Transverse colon (tissue), 4 donors: ENCODE results near the gene SREBF1. TPM values are rescaled to one million over a fixed set of nuclear protein-coding genes. Genes with fewer than 3 reads are reported as not detected.

ENCODE experiments used
- DNase-seq: peaks from one replicate; pipeline ENCODE4 v3.0.0-alpha.2; 2019
- H3K27ac ChIP-seq, 4 donors: fragments of 200-600 bp; sonication (generic); 2 replicates each; pipeline ENCODE4 v1.5.1; 2016 to 2018; ENCODE audit warnings: inconsistent platforms in 4 of 4
- H3K27me3 ChIP-seq: fragments of 200-600 bp; sonication (generic); 2 replicates; pipeline ENCODE4 v1.5.1; 2017; ENCODE audit warnings: inconsistent platforms
- H3K36me3 ChIP-seq, 4 donors: fragments of 200-600 bp; sonication (generic); 2 replicates each; pipeline ENCODE4 v1.5.1; 2017 to 2019; ENCODE audit warnings: inconsistent platforms in 4 of 4
- H3K4me1 ChIP-seq, 4 donors: fragments of 200-600 bp; sonication (generic); 2 replicates each; pipeline ENCODE4 v1.5.1; 2017 to 2020; ENCODE audit warnings: inconsistent platforms in 4 of 4
- H3K4me3 ChIP-seq, 4 donors: fragments of 200-600 bp; sonication (generic); 1 replicate in 1 of 4; 2 replicates in 3 of 4; pipeline versions ENCODE4 v1.5.1 to v1.6.1; 2017 to 2019; ENCODE audit warnings: inconsistent platforms in 4 of 4
- H3K9me3 ChIP-seq, 2 donors: fragments of 200-600 bp; sonication (generic); 2 replicates each; pipeline ENCODE4 v1.5.1; 2017 to 2019; ENCODE audit warnings: inconsistent platforms in 2 of 2
- EP300 ChIP-seq: sonication (generic); formaldehyde crosslinking; IDR thresholded peaks from one replicate; pipeline ENCODE4 v1.6.1; 2017; ENCODE audit warnings: antibody characterized with exemption, low read depth
- POLR2A ChIP-seq: fragments of 450-650 bp; IDR thresholded peaks from one replicate; pipeline ENCODE4 v1.6.1; 2016; ENCODE audit warnings: antibody characterized with exemption, mild to moderate bottlenecking, moderate library complexity
- POLR2AphosphoS5 ChIP-seq, 3 donors: sonication (generic); formaldehyde crosslinking; IDR thresholded peaks; one replicate each; pipeline ENCODE4 v1.6.1; 2016; ENCODE audit warnings: antibody characterized with exemption in 3 of 3
- WGBS, 2 donors: methylation state at CpG; one replicate each; pipeline ENCODE4 v1.1.5; 2018; ENCODE audit warnings: low coverage in 1 of 2; 5-methylcytosine and 5-hydroxymethylcytosine counted together
- in situ Hi-C, 4 donors: fragments of 200-750 bp; cut with MboI; loops; one replicate each; pipeline versions ENCODE4 v1.15.0 to v1.15.1; 2017; ENCODE audit warnings: low sequenced_read_pairs in 3 of 4, low pct_ligation_motif_present in 1 of 4, low pct_unique_long_range_greater_than_20kb in 1 of 4
- intact Hi-C: fragments of 100-400 bp; cut with DNase I; formaldehyde crosslinking; loops from one replicate; pipeline ENCODE4 v1.15.1; 2023; ENCODE audit warnings: low total_unique reads
- total RNA-seq, 4 donors: library from RNA; depleted of rRNA; stranded (reverse); fragments of >200 nt; gene quantifications; one replicate each; pipeline ENCODE4 v1.1.0, GENCODE V29; 2016
- TF ChIP-seq, protein P1 (sequence below), 5 experiments: fragments of 200-600 bp in 3 of 5; fragments of 450-650 bp in 2 of 5; sonication (generic) in 3 of 5; IDR thresholded peaks; 1 replicate in 2 of 5; 2 replicates in 3 of 5; pipeline ENCODE4 v1.5.1; 2016 to 2017; ENCODE audit warnings: antibody characterized with exemption in 5 of 5, inconsistent platforms in 3 of 5, mild to moderate bottlenecking in 2 of 5, moderate library complexity in 1 of 5

SREBF1 gene
- total RNA-seq, 4 donors from 2014 or later: 45.7 to 206 (median 148) TPM

GRCh38 chr17:17852930-17853329 is 16.1 kb upstream of the SREBF1 start:
- in situ Hi-C loops: loop anchor here in 1 of 4 donors (25.0 kb wide), 1 partner anchor 166 kb away; the partner anchor contains the start of gene RAI1
- H3K4me1 ChIP-seq: peaks cover 16 to 47% (median 18%) of the 10 kb centered on the region in 4 donors
- H3K27ac ChIP-seq: no peak overlapping the region
- TF ChIP-seq, protein P1, sequence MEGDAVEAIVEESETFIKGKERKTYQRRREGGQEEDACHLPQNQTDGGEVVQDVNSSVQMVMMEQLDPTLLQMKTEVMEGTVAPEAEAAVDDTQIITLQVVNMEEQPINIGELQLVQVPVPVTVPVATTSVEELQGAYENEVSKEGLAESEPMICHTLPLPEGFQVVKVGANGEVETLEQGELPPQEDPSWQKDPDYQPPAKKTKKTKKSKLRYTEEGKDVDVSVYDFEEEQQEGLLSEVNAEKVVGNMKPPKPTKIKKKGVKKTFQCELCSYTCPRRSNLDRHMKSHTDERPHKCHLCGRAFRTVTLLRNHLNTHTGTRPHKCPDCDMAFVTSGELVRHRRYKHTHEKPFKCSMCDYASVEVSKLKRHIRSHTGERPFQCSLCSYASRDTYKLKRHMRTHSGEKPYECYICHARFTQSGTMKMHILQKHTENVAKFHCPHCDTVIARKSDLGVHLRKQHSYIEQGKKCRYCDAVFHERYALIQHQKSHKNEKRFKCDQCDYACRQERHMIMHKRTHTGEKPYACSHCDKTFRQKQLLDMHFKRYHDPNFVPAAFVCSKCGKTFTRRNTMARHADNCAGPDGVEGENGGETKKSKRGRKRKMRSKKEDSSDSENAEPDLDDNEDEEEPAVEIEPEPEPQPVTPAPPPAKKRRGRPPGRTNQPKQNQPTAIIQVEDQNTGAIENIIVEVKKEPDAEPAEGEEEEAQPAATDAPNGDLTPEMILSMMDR (IDR thresholded peaks at IDR 0.05): no peak
- TF ChIP-seq EP300 (no peak), POLR2A (no peak), POLR2AphosphoS5 (IDR thresholded peaks at IDR 0.05) (no peak)
- intact Hi-C loops: no loop called here
- 87 to 100% methylated on average over 1 to 3 of the region's 3 CpGs for WGBS, 2 donors
- H3K9me3 ChIP-seq: no peaks in the 10 kb centered on the region
- no peaks in the 10 kb centered on the region for H3K36me3 ChIP-seq
- DNase-seq: no peak
- H3K4me3 ChIP-seq: no peak overlapping the region
- H3K27me3 ChIP-seq: no peaks in the 10 kb centered on the region

GRCh38 chr17:17851103-17852002 is 14.6 kb upstream of the SREBF1 start:
- in situ Hi-C loops: loop anchor here in 1 of 4 donors (25.0 kb wide), 1 partner anchor 164 kb away; the partner anchor contains the start of gene RAI1
- intact Hi-C loops: no loop called here
- Histone ChIP-seq H3K27ac (no peak overlapping the region), H3K36me3 (no peaks in the 10 kb centered on the region), H3K4me3 (no peak overlapping the region), H3K9me3 (no peaks in the 10 kb centered on the region), H3K4me1 (peaks cover 16 to 48% (median 18%) of the 10 kb centered on the region in 4 donors), H3K27me3 (no peaks in the 10 kb centered on the region)
- WGBS, 2 donors: 50 to 89% methylated on average over 1 to 20 of the region's 21 CpGs
- TF ChIP-seq EP300: no peak
- TF ChIP-seq, protein P1 (IDR thresholded peaks at IDR 0.05): no peak
- no peak for TF ChIP-seq POLR2AphosphoS5 (IDR thresholded peaks at IDR 0.05)
- no peak for TF ChIP-seq POLR2A
- DNase-seq: no peak

DNA sequence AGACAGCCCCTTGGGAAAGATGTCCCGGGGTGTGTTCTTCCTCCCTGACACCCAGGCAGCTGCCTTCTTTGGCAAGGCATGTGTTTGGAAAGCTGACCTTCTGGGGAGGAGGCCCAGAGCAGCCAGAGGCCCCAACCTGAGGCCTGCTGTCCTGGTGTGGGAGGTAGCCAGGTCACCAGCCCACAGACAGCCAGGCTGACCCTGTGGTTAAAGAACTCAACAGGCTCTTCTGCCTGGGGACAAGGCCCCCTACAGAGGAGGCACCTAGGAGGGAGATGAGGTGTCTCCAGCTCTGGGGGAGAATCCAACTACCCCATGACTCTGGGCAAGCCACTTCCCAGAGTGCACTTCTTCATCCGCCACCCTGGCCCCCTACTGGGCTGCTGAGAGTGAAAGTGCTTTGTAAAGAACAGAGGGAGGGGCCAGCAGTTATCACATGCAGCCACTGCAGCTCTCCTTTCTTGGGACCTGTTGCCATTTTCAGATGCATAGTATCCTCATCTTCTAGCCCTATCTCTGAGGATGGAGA is 13.1 kb upstream of the SREBF1 start:
- WGBS, 2 donors: 78% methylated on average over 2 of the region's 2 CpGs; no CpG with 5 or more reads in 1 of the 2 donors
- DNase-seq: peak; percentile 55
- Histone ChIP-seq H3K27me3 (no peaks in the 10 kb centered on the region), H3K27ac (peak overlapping the region; percentile 65 to 82 (median 72)), H3K36me3 (no peaks in the 10 kb centered on the region), H3K4me3 (no peak overlapping the region), H3K9me3 (no peaks in the 10 kb centered on the region), H3K4me1 (peaks cover 16 to 42% (median 18%) of the 10 kb centered on the region in 4 donors)
- TF ChIP-seq, protein P1 (IDR thresholded peaks at IDR 0.05): peak in 2 of 5 experiments; percentile 23 to 24
- TF ChIP-seq EP300: no peak
- intact Hi-C loops (no loop called here), in situ Hi-C loops (loop anchor here in 1 of 4 donors (25.0 kb wide), 1 partner anchor 163 kb away; the partner anchor contains the start of gene RAI1)

DNA sequence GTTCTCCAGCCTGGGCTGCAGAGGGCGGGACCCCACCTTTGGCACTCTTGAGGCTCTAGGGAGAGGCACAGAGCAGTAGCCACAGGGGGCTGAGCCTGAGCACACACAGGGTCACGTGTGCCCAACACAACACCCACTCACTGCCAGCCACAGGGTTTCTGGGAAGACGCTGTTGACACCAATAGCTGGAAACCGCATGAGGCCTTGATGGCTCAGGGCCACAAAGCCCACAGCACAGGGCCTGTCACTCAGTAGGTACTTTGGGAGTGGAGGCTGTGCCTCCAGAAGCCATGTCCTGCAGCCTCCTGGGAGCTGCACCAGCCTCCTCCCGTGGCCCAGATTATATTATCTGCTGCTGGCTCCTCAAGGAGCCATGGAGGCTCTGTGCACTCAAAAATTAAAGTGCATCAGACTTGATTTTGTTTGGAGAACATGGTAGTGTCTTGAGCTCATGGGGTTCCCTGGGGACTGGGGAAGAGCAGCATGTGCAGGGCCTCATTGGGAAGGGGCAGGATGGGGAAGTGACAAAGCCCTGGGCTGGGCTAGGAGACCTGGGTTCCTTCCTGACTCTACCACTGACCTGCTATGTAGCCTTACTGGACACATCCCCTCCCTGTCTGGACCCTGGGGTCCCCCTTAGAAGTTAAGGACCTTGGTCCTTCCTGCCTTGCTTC is 12.5 kb upstream of the SREBF1 start:
- H3K27me3 ChIP-seq: no peaks in the 10 kb centered on the region
- DNase-seq: peak; percentile 67
- peaks cover 16 to 36% (median 18%) of the 10 kb centered on the region in 4 donors for H3K4me1 ChIP-seq
- WGBS, 2 donors: 64% methylated on average over 5 of the region's 5 CpGs; no CpG with 5 or more reads in 1 of the 2 donors
- H3K4me3 ChIP-seq: no peak overlapping the region
- H3K36me3 ChIP-seq: no peaks in the 10 kb centered on the region
- no peaks in the 10 kb centered on the region for H3K9me3 ChIP-seq
- in situ Hi-C loops: no loop called here
- TF ChIP-seq POLR2AphosphoS5 (IDR thresholded peaks at IDR 0.05) (peak in 1 of 3 donors; percentile 25), EP300 (no peak), POLR2A (no peak)
- TF ChIP-seq, protein P1 (IDR thresholded peaks at IDR 0.05): no peak
- H3K27ac ChIP-seq: peak overlapping the region; percentile 65 to 82 (median 72)
- intact Hi-C loops: no loop called here
